Thyroid gland (tissue), 4 donors: Measurements from ENCODE around the gene FOXD1. TPM values are rescaled to one million over a fixed set of nuclear protein-coding genes. Genes with fewer than 3 reads are reported as not detected.

Source experiments
- DNase-seq, 2 donors: peaks; one replicate each; pipeline ENCODE4 v3.0.0-alpha.2; 2019
- H3K27ac ChIP-seq, 3 donors: fragments of 200-600 bp; sonication (generic); 1 replicate in 2 of 3; 2 replicates in 1 of 3; pipeline ENCODE4 v1.5.1; 2016 to 2019; ENCODE audit warnings: mild to moderate bottlenecking in 1 of 3, moderate library complexity in 1 of 3
- H3K27me3 ChIP-seq: fragments of 200-600 bp; sonication (generic); one replicate; pipeline ENCODE4 v1.5.1; 2019
- H3K36me3 ChIP-seq, 2 donors: fragments of 200-600 bp; sonication (generic); one replicate each; pipeline ENCODE4 v1.5.1; 2016 to 2019
- H3K4me1 ChIP-seq, 2 donors: fragments of 200-600 bp; sonication (generic); one replicate each; pipeline ENCODE4 v1.5.1; 2017 to 2019
- H3K4me3 ChIP-seq, 3 donors: fragments of 200-600 bp; sonication (generic); replicated peaks in 1 of 3; 1 replicate in 2 of 3; 2 replicates in 1 of 3; pipeline ENCODE4 v1.5.1; 2016; ENCODE audit warnings: mild to moderate bottlenecking in 1 of 3
- H3K9me3 ChIP-seq: fragments of 200-600 bp; sonication (generic); one replicate; pipeline ENCODE4 v1.5.1; 2017
- CTCF ChIP-seq, 6 experiments: fragments of 200-600 bp in 3 of 6; fragments of 450-650 bp in 3 of 6; sonication (generic) in 3 of 6; IDR thresholded peaks; one replicate each; pipeline ENCODE4 v1.5.1; 2016 to 2019; ENCODE audit warnings: antibody characterized with exemption in 6 of 6, mild to moderate bottlenecking in 2 of 6, inconsistent platforms in 1 of 6, moderate library complexity in 1 of 6
- POLR2A ChIP-seq, 2 donors: fragments of 450-650 bp; IDR thresholded peaks; one replicate each; pipeline ENCODE4 v1.6.1; 2017; ENCODE audit warnings: antibody characterized with exemption in 2 of 2, mild to moderate bottlenecking in 2 of 2, moderate library complexity in 1 of 2
- WGBS, 2 donors: methylation state at CpG; one replicate each; pipeline ENCODE4 v1.1.5; 2017; 5-methylcytosine and 5-hydroxymethylcytosine counted together
- intact Hi-C: fragments of 100-400 bp; cut with DNase I; formaldehyde crosslinking; loops from one replicate; pipeline ENCODE4 v1.15.1; 2023
- total RNA-seq, 4 donors: library from RNA; depleted of rRNA; stranded (reverse); fragments of >200 nt; gene quantifications; one replicate each; pipeline ENCODE4 v1.2.3, GENCODE V29; 2016

FOXD1 gene
- total RNA-seq, 4 donors from 2014 or later, result 0.38 to 1.6 (median 1.2) TPM; not detected in 1

DNA sequence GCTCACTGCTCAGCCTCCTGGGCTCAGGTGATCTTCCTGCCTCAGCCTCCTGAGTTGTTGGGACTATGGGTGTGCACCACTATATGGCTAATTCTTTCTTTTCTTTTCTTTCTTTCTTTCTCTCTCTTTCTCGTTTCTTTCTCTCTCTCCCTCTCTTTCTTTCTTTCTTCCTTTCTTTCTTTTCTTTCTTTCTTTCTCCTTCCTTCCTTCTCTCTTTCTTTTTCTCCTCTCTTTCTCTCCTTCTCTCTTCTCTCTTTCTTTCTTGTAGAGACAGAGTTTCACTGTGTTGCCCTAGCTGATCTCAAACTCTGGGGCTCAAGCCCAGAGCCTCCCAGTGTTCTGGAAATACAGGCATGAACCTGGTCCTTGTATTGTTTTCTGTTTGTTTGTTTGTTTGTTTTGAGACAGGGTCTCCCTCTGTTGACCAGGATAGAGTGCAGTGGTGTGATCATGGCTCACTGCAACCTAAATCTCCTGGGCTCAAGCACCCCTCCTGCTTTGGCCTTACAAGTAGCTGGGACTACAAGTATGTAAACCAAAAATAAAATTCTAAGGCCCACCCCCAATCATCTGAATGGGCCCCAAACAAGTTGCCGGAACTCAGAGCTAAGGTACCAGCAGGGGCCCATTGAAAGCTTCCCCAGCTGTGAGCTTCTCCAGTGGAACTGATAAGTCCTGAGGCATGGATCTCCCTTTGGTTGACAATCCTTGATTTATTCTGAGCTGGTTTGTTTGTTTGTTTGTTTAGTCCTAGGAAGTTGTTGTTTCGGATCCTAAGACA lies 37.7 kb upstream of the FOXD1 start:
- Histone ChIP-seq H3K27me3 (no peaks in the 10 kb centered on the region), H3K27ac (no peak overlapping the region), H3K9me3 (no peaks in the 10 kb centered on the region), H3K36me3 (no peaks in the 10 kb centered on the region), H3K4me1 (no peaks in the 10 kb centered on the region), H3K4me3 (no peak overlapping the region)
- WGBS, 2 donors, result 55 to 71% methylated on average over 3 of the region's 3 CpGs
- no peak for DNase-seq
- intact Hi-C loops, result no loop called here
- no peak for TF ChIP-seq POLR2A (IDR thresholded peaks at IDR 0.05)
- no peak for TF ChIP-seq CTCF (IDR thresholded peaks at IDR 0.05)

GRCh38 chr5:73485715-73486114 lies 37.1 kb upstream of the FOXD1 start:
- Histone ChIP-seq H3K27ac (no peak overlapping the region), H3K36me3 (no peaks in the 10 kb centered on the region), H3K4me1 (no peaks in the 10 kb centered on the region), H3K9me3 (no peaks in the 10 kb centered on the region), H3K4me3 (no peak overlapping the region), H3K27me3 (no peaks in the 10 kb centered on the region)
- no peak for DNase-seq
- TF ChIP-seq POLR2A (IDR thresholded peaks at IDR 0.05) (no peak), CTCF (IDR thresholded peaks at IDR 0.05) (no peak)
- intact Hi-C loops, result no loop called here
- WGBS, 2 donors, result 88 to 92% methylated on average over 3 of the region's 3 CpGs

DNA sequence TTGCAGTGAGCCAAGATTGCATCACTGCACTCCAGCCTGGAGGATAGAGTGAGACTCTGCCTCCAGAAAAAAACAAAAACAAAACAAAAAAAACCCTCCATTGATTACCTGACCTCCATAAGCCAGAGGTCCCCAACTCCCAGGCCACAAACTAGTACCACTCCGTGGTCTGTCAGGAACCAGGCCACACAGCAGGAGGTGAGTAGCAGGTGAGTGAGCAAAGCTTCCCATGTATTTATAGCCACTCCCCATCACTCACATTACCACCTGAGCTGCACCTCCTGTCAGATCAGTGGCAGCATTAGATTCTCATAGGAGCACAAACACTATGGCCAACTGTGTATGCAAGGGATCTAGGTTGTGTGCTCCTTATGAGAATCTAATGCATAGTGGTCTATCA lies 35.9 kb upstream of the FOXD1 start:
- intact Hi-C loops, result no loop called here
- no peak for DNase-seq
- no peaks in the 10 kb centered on the region for H3K36me3 ChIP-seq
- 92 to 100% methylated on average over 1 of the region's 1 CpG for WGBS, 2 donors
- H3K4me1 ChIP-seq, result no peaks in the 10 kb centered on the region
- H3K9me3 ChIP-seq, result no peaks in the 10 kb centered on the region
- H3K4me3 ChIP-seq, result no peak overlapping the region
- H3K27ac ChIP-seq, result no peak overlapping the region
- H3K27me3 ChIP-seq, result no peaks in the 10 kb centered on the region
- TF ChIP-seq CTCF (IDR thresholded peaks at IDR 0.05) (no peak), POLR2A (IDR thresholded peaks at IDR 0.05) (no peak)

DNA sequence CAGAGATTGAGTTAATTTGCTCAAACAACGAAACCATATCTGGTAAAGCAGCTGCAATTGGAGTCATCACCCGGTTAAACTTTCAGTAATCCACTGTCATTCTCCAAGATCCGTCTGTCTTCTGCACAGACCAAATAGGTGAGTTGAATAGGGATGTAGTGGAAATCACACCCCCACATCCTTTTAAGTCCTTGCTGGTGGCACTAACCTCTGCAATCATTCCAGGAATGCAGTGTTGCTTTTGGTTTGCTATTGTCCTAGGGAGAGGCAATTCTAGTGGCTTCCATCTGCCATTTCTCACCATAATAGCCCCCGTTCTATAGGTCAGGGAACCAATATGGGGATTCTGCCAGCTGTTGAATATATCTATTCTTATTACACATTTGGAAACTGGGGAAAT lies 35.1 kb upstream of the FOXD1 start:
- Histone ChIP-seq H3K9me3 (no peaks in the 10 kb centered on the region), H3K36me3 (no peaks in the 10 kb centered on the region), H3K27me3 (no peaks in the 10 kb centered on the region), H3K27ac (no peak overlapping the region), H3K4me1 (no peaks in the 10 kb centered on the region), H3K4me3 (no peak overlapping the region)
- intact Hi-C loops, result no loop called here
- TF ChIP-seq POLR2A (IDR thresholded peaks at IDR 0.05) (no peak), CTCF (IDR thresholded peaks at IDR 0.05) (no peak)
- WGBS, 2 donors, result 68 to 76% methylated on average over 4 of the region's 4 CpGs
- no peak for DNase-seq

GRCh38 chr5:73482383-73483136 lies 34.0 kb upstream of the FOXD1 start:
- 73 to 77% methylated on average over 4 of the region's 4 CpGs for WGBS, 2 donors
- Histone ChIP-seq H3K36me3 (no peaks in the 10 kb centered on the region), H3K4me3 (no peak overlapping the region), H3K4me1 (no peaks in the 10 kb centered on the region), H3K27me3 (no peaks in the 10 kb centered on the region), H3K9me3 (no peaks in the 10 kb centered on the region), H3K27ac (no peak overlapping the region)
- intact Hi-C loops, result no loop called here
- TF ChIP-seq CTCF (IDR thresholded peaks at IDR 0.05), result no peak
- TF ChIP-seq POLR2A (IDR thresholded peaks at IDR 0.05), result no peak
- DNase-seq, result no peak
